Measurements from ENCODE around the gene CISH.

Gene CISH

DNA sequence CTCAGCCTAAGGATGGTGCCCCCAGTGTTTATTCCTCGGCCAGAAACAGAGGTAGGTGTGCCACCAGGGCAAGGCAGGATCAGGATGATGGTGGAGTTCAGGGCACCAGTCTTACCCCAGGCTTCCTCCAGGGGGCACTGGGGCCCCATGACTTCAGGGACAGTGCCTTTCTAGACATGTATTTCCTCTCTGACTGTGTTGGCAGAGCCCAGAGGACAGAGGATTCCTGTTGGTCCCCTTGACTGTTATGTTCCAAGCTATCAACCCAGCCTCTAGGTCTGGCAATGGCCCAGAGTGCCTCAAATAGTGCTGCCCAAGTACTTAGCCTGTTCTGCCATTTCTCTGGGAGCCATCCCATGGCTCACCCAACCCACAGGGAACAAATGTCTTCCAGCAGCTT lies 39.4 kb downstream of the CISH start:
- DNase-seq (ENCODE audit: low read depth, low spot score), result peak; percentile 84

DNA sequence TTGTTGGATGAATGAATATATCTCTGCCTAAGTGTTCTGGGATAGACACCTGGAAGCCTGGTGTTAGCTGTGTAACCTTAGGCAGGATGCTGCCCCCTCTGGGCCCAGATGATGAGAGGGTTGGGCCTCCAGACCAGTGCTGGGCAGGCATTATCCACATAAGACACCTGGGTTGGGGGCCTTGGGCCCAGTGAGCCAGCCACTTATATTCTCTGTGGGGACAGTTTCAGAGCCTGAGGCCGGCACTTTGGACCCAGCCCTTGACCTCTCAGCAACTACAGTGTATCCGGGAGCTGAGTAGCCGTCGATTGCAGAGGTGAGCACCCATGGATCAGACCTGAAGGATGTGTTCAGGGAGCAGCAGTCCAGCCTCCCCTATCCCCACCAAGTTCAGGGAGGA lies 40.1 kb downstream of the CISH start:
- no peak for DNase-seq (ENCODE audit: low read depth, low spot score)

DNA sequence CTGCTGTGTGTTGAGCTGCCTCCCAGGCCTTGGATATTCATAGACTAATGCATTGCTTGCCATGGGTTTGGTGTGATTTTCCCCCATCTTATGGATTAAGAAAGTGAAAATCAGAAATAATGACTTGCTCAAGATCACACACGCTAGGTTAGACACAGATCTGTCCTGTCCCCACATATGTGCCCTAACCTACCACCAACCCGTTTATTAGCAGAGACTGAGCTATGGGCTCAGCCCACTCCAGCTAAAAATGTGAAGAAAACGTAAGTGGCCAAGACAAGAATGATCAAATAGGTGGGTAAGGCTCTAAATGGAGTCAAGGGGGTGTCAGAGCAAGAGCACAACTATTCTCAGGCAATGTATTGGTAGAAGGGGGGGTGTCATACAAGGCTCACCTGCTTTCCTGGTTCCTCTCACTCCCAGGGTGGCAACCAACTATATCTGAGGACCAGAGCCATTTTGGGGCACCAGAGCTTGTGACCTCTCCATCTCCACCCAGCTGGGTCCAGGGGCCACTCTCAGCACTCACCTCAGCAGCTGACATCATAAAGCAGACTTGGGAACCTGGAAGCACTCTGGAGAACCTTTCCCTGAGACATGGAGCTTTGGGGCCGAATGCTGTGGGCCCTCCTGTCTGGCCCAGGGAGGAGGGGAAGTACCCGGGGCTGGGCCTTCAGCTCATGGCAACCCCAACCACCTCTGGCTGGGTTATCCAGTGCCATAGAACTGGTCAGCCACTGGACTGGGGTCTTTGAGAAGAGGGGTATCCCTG lies 40.9 kb downstream of the CISH start:
- DNase-seq (ENCODE audit: low read depth, low spot score), result no peak

DNA sequence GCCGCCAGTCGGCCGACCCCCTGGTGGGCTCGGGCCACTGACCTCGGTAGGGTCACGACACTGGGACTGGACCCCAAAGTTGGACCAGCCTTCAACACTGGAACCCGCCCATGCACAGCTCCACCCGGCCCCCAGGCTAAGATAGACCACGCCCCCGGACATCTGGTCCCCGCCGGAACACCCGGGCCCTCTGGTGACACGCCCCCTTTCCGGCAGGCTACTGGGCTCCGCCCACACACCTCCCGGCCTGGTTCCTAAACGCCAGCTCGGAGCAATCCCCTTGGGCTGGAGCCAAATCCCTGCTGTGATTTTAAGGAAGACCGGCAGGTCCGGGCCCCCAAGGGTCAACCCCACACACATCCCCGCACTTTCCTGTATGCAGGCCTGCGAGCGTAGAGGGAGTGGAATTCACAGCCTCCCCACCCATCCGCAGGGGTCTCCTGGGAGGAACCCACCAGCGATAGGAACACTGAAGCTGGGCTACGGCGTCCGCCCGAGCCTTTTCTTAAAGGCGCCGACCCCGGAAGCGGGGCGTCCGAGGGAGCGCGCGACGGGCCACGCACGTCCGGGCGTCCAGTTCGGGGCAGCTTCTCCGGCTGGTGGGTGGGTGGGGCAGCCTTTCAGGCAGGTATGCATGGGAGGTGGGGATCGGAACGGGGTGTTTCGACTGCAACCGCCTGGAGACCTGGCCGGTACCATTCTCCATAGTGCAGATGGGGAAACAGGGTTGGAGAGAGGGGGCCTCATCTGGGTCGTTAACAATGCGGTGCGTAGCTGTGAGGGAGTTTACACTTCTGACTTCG lies 42.4 kb downstream of the CISH start, which contains the start of gene HEMK1:
Gene HEMK1 (plus strand): TSS at position 576 of the 803 bp plus-strand sequence. CDS start 1,583 bp downstream, outside the sequence.
- DNase-seq (ENCODE audit: low read depth, low spot score), result peak; percentile 97

DNA sequence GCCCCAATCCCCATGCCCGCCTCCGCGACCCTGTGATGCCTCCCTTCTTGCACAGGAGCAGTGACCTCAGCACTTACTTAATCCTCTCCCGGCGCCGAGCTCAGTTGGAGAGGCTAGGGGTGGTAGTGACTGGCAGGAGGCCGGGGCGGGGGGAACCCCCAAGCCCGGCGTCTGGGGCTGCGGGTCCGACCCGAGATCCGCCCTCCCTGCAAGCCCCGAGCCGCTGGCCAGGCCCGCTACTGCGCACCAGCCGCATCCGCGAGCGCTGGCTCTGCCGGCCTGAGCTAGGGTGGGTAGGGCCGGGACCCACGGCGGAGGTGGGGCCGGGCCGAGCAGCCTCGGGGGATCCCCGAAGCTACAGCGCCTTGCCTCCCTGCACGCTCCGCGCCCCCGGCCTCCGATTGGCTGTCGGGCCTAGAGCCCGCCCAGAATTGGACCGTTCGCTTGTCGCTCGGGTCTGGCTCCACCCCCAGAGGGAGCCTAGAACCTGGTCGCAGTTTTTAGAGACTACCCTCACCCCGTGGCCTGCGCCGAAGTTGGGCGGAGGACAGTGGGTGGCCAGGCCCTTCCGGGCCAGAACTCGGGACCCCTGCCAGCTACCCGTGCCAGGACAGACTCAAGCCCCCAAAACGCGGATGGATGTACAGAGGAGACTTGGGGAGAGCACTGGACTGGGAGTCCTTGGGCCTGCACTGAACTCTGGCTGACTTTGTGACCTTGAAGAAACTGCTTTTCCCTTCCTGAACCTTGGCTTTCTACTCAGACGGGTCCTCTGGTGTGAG lies 44.0 kb downstream of the CISH start, which contains the start of gene C3orf18:
Gene C3orf18 (minus strand): TSS at position 362 of the 782 bp plus-strand sequence. CDS start 2,048 bp downstream, outside the sequence.
- peak; percentile 83 for DNase-seq (ENCODE audit: low read depth, low spot score)

DNA sequence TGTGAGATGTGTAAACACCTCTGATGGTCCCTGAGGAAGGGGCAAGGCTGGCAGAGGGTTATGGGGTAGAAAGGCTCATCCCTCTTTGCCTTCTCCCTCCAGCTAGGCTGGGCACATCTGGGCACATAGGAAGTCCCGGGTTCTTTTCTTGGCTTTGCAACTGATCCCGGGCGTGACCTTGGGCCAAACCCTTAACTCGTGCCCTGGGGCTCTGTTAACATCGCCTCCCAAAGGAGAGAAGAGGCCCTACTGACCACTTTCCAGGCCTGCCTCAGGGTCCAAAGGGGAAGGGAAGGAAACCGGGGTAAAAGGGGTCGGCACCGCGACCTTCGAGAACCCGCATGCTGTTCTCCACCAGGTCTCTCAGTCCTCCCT lies 44.6 kb downstream of the CISH start:
- peak; percentile 15 for DNase-seq (ENCODE audit: low read depth, low spot score)

DNA sequence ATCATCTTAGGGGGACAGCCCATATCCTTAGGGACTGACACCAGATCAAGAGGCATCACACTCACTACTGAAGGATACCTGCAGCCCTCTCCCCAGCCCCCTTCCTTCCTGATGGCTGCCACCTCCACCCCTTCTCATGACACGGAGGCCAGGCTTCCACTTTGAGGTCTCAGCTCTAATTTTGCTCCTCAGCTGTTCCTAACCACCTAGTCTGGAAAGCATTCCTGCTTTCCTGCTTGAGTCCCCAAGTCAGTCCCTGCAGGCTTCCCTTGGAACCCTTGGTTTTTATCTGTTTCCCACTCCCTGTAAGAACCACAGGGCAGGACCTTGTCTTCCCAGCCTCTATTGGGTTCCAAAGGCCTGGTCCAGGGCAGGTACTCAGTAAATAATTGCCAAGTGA lies 47.3 kb downstream of the CISH start:
- no peak for DNase-seq (ENCODE audit: low read depth, low spot score)

DNA sequence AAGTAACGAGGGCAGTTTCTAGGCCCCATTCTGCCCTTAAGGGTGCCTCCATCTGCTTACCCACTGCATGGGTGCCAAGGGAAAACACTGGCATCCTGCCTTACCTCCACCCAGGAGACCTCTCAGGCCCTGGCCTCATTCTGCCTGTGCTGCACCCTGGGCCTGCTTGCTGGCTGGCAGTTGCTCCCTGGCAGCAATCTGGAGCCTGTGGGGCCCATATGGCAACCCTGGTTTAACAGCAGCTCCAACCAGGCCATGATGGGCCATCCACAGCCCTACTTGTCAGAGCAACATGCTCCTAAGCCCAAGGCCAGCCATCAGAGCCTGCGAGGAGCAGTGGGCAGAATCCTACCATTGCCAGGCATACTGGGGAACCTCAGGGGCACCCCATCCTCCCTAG lies 47.7 kb downstream of the CISH start:
- no peak for DNase-seq (ENCODE audit: low read depth, low spot score)

DNA sequence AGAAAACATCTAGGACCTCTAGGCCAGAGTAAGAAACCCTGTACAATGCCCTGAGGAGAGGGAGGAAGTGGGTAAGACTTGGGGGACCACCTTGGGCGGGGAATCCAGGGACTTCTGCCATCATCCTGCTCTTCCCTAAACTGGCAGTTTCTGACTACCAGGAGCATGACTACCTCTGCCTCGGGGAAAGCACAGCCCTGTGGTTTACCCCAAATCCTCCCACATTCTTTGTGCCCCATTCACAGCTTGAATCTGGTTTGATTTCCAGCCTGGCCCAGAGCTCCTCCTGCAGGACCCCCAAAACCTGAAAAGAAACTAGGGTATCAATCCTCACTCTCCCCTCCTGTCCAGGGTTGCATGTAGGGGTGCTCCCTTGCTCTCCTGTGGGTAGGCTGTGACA lies 48.7 kb downstream of the CISH start:
- DNase-seq (ENCODE audit: low read depth, low spot score), result no peak

DNA sequence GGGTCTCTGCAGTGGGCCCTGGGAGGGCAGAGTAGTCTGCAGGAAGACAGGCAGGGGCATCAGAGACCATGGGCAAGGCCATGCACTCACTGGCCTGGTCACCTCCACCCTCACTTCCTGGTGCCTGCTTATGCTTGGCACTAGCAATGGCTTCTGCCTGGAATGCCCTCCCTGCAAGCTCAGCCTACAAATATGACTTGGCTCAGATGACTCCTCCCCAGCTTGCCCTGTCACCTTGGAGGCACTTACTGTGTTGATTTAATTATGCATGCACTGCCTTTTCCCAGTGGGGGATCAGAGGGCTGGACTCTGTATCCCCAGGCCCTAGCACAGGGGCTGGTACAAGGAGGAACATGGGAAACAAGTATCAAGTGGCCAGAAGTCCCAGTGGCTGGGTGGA lies 51.9 kb downstream of the CISH start:
- peak; percentile 49 for DNase-seq (ENCODE audit: low read depth, low spot score)

DNA sequence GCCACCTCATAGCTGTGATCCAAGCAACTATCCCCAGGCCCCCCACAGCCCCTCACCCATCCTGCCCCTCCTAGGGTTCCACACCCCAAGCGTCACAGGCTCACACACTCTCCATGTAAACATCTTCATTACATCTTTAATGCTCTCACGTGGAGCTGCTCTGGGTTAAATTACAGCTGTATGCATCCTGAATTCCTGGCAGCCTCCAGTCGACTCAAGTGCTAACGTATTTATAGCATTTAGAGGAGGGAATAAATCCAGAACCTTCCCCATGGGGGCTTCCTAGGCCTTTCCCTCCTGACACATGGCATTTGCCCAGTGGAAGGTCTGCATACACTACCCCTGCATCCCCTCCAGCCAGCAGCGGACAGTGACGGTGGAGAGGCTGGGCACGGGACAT lies 53.7 kb downstream of the CISH start:
- DNase-seq (ENCODE audit: low read depth, low spot score), result no peak

DNA sequence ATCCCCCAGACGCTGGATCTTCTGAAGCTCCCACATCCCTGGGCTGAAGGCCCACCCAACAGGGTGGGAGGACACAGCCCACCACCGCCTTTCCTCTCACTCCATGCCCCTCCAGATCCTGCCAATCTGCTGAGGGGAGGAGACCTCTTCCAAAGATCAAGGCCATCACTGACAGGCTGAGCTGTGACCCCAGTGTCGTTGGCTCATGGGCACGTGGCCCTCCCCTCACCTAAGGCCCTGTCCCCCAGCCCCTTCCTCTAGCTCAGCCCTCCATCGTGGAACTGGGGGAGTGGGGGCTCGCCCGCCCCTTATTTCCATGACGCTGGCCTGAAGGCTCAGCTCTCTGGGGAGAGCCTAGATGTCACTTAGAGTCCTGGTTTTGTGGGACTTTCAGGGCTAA lies 54.5 kb downstream of the CISH start:
- no peak for DNase-seq (ENCODE audit: low read depth, low spot score)

Measured in ELF-1 (cell line).